ENCODE results near the gene B9D2. TPM values are rescaled to one million over a fixed set of nuclear protein-coding genes. Genes with fewer than 3 reads are reported as not detected.

B9D2 gene
- total RNA-seq, 6 experiments from 2014 or later = 4.9 to 6.8 (median 6.3) TPM

GRCh38 chr19:41344162-41344561, 19.8 kb downstream of the B9D2 start:
- Mint-ChIP-seq H3K27me3 (ENCODE audit: insufficient read depth) (no peaks in the 10 kb centered on the region), H3K4me1 (ENCODE audit: low read depth) (peaks cover 19% of the 10 kb centered on the region), H3K9me3 (no peaks in the 10 kb centered on the region), H3K27ac (no peak overlapping the region), H3K4me3 (no peak overlapping the region), H3K36me3 (ENCODE audit: low read depth) (peaks cover 22% of the 10 kb centered on the region)
- TF ChIP-seq CTCF (IDR thresholded peaks at IDR 0.05) = no peak
- DNase-seq = no peak

GRCh38 chr19:41341669-41342490, 22.1 kb downstream of the B9D2 start:
- no peaks in the 10 kb centered on the region; the same call in 1 of the 2 replicates for H3K27me3 Mint-ChIP-seq (ENCODE audit: insufficient read depth)
- no peak overlapping the region for H3K27ac Mint-ChIP-seq
- no peaks in the 10 kb centered on the region for H3K9me3 Mint-ChIP-seq
- no peak for DNase-seq
- H3K4me1 Mint-ChIP-seq (ENCODE audit: low read depth) = peaks cover 15% of the 10 kb centered on the region
- H3K36me3 Mint-ChIP-seq (ENCODE audit: low read depth) = peaks cover 24% of the 10 kb centered on the region
- TF ChIP-seq CTCF (IDR thresholded peaks at IDR 0.05) = no peak
- no peak overlapping the region for H3K4me3 Mint-ChIP-seq

- H3K4me1 Mint-ChIP-seq (ENCODE audit: low read depth) = peaks cover 15% of the 10 kb centered on the region
- H3K36me3 Mint-ChIP-seq (ENCODE audit: low read depth) = peaks cover 24% of the 10 kb centered on the region
- H3K27ac Mint-ChIP-seq = no peak overlapping the region; the same call in 1 of the 2 replicates
- no peak overlapping the region for H3K4me3 Mint-ChIP-seq
- peak; percentile 40 for DNase-seq
- H3K27me3 Mint-ChIP-seq (ENCODE audit: insufficient read depth) = no peaks in the 10 kb centered on the region; the same call in 1 of the 2 replicates
- TF ChIP-seq CTCF (IDR thresholded peaks at IDR 0.05) = no peak
- H3K9me3 Mint-ChIP-seq = no peaks in the 10 kb centered on the region
Observed at GRCh38 chr19:41339936-41340335, 24.0 kb downstream of the B9D2 start.

GRCh38 chr19:41335467-41335866, 28.5 kb downstream of the B9D2 start:
- no peak for DNase-seq
- no peak overlapping the region for H3K27ac Mint-ChIP-seq
- peaks cover 33% of the 10 kb centered on the region for H3K36me3 Mint-ChIP-seq (ENCODE audit: low read depth)
- peaks cover 10% of the 10 kb centered on the region for H3K4me1 Mint-ChIP-seq (ENCODE audit: low read depth)
- no peaks in the 10 kb centered on the region for H3K9me3 Mint-ChIP-seq
- no peaks in the 10 kb centered on the region; the same call in 1 of the 2 replicates for H3K27me3 Mint-ChIP-seq (ENCODE audit: insufficient read depth)
- TF ChIP-seq CTCF (IDR thresholded peaks at IDR 0.05) = no peak
- no peak overlapping the region for H3K4me3 Mint-ChIP-seq

GRCh38 chr19:41334793-41335192, 29.2 kb downstream of the B9D2 start:
- H3K4me3 Mint-ChIP-seq = no peak overlapping the region
- peaks cover 33% of the 10 kb centered on the region for H3K36me3 Mint-ChIP-seq (ENCODE audit: low read depth)
- TF ChIP-seq CTCF (IDR thresholded peaks at IDR 0.05) = no peak
- H3K9me3 Mint-ChIP-seq = no peaks in the 10 kb centered on the region
- no peak overlapping the region for H3K27ac Mint-ChIP-seq
- H3K4me1 Mint-ChIP-seq (ENCODE audit: low read depth) = peaks cover 3% of the 10 kb centered on the region
- H3K27me3 Mint-ChIP-seq (ENCODE audit: insufficient read depth) = no peaks in the 10 kb centered on the region; the same call in 1 of the 2 replicates
- no peak for DNase-seq

Measured in HFFc6 (cell line).